ENCODE data around the gene MAPK8IP3.

The MAPK8IP3 gene

GRCh38 chr16:1757714-1758461 is 51.9 kb downstream of the MAPK8IP3 start:
- no peaks in the 10 kb centered on the region for H4K20me1 ChIP-seq (ENCODE audit: low read depth, low read length)
- H3K27ac ChIP-seq (ENCODE audit: low read depth, low read length), result no peak overlapping the region
- H3K27me3 ChIP-seq (ENCODE audit: low read length), result no peaks in the 10 kb centered on the region
- no peaks in the 10 kb centered on the region for H3K9me2 ChIP-seq (replicated peaks; ENCODE audit: insufficient read depth, low read length)
- H3K4me2 ChIP-seq (ENCODE audit: low read depth, low read length, poor library complexity, severe bottlenecking), result no peak overlapping the region
- no peaks in the 10 kb centered on the region for H3K9me3 ChIP-seq (ENCODE audit: insufficient read depth, low read length)
- no peak for TF ChIP-seq EZH2phosphoT487 (conservative IDR thresholded peaks at IDR 0.05; ENCODE audit: low read length)
- TF ChIP-seq CTCF (IDR thresholded peaks at IDR 0.05; ENCODE audit: insufficient read depth, low read length, poor library complexity, severe bottlenecking), result no peak
- no peak overlapping the region for H3K9ac ChIP-seq (ENCODE audit: low read length)
- H3K4me3 ChIP-seq (ENCODE audit: insufficient read depth, low read length, poor library complexity, severe bottlenecking), result no peak overlapping the region
- no peak overlapping the region for H2AFZ ChIP-seq (ENCODE audit: low read depth, low read length, severe bottlenecking)
- H3K36me3 ChIP-seq (ENCODE audit: low read length), result no peaks in the 10 kb centered on the region
- H3K79me2 ChIP-seq (ENCODE audit: insufficient read depth, low read length), result no peaks in the 10 kb centered on the region
- H3F3A ChIP-seq (ENCODE audit: insufficient read depth), result no peaks in the 10 kb centered on the region

GRCh38 chr16:1758923-1759322 is 52.9 kb downstream of the MAPK8IP3 start:
- H3K27me3 ChIP-seq (ENCODE audit: low read length), result no peaks in the 10 kb centered on the region
- no peaks in the 10 kb centered on the region for H3K9me2 ChIP-seq (replicated peaks; ENCODE audit: insufficient read depth, low read length)
- H3K9me3 ChIP-seq (ENCODE audit: insufficient read depth, low read length), result no peaks in the 10 kb centered on the region
- no peaks in the 10 kb centered on the region for H3K36me3 ChIP-seq (ENCODE audit: low read length)
- no peak overlapping the region for H2AFZ ChIP-seq (ENCODE audit: low read depth, low read length, severe bottlenecking)
- no peak overlapping the region for H3K27ac ChIP-seq (ENCODE audit: low read depth, low read length)
- H3K4me2 ChIP-seq (ENCODE audit: low read depth, low read length, poor library complexity, severe bottlenecking), result no peak overlapping the region
- H3F3A ChIP-seq (ENCODE audit: insufficient read depth), result no peaks in the 10 kb centered on the region
- H3K4me3 ChIP-seq (ENCODE audit: insufficient read depth, low read length, poor library complexity, severe bottlenecking), result no peak overlapping the region
- TF ChIP-seq EZH2phosphoT487 (conservative IDR thresholded peaks at IDR 0.05; ENCODE audit: low read length) (no peak), CTCF (IDR thresholded peaks at IDR 0.05; ENCODE audit: insufficient read depth, low read length, poor library complexity, severe bottlenecking) (no peak)
- no peaks in the 10 kb centered on the region for H4K20me1 ChIP-seq (ENCODE audit: low read depth, low read length)
- no peaks in the 10 kb centered on the region for H3K79me2 ChIP-seq (ENCODE audit: insufficient read depth, low read length)
- H3K9ac ChIP-seq (ENCODE audit: low read length), result no peak overlapping the region

GRCh38 chr16:1759511-1759910 is 53.5 kb downstream of the MAPK8IP3 start:
- Histone ChIP-seq H3K79me2 (ENCODE audit: insufficient read depth, low read length) (no peaks in the 10 kb centered on the region), H3K9me2 (replicated peaks; ENCODE audit: insufficient read depth, low read length) (no peaks in the 10 kb centered on the region), H3K27me3 (ENCODE audit: low read length) (no peaks in the 10 kb centered on the region), H2AFZ (ENCODE audit: low read depth, low read length, severe bottlenecking) (no peak overlapping the region), H3F3A (ENCODE audit: insufficient read depth) (no peaks in the 10 kb centered on the region), H4K20me1 (ENCODE audit: low read depth, low read length) (no peaks in the 10 kb centered on the region), H3K4me3 (ENCODE audit: insufficient read depth, low read length, poor library complexity, severe bottlenecking) (no peak overlapping the region), H3K9me3 (ENCODE audit: insufficient read depth, low read length) (no peaks in the 10 kb centered on the region), H3K36me3 (ENCODE audit: low read length) (no peaks in the 10 kb centered on the region), H3K4me2 (ENCODE audit: low read depth, low read length, poor library complexity, severe bottlenecking) (no peak overlapping the region), H3K27ac (ENCODE audit: low read depth, low read length) (no peak overlapping the region), H3K9ac (ENCODE audit: low read length) (no peak overlapping the region)
- TF ChIP-seq CTCF (IDR thresholded peaks at IDR 0.05; ENCODE audit: insufficient read depth, low read length, poor library complexity, severe bottlenecking) (no peak), EZH2phosphoT487 (conservative IDR thresholded peaks at IDR 0.05; ENCODE audit: low read length) (no peak)

All from SU-DHL-6 (cell line).